Measurements from ENCODE around the gene LCOR. TPM values are rescaled to one million over a fixed set of nuclear protein-coding genes. Genes with fewer than 3 reads are reported as not detected.
"Not testable (repeated sequence)": the region's sequence is repeated elsewhere in the genome, so short reads cannot be mapped to it uniquely, and the experiment has no call there.

LCOR gene
- polyA plus RNA-seq, 3 donors: 23.7 to 35.5 (median 33.8) TPM

DNA sequence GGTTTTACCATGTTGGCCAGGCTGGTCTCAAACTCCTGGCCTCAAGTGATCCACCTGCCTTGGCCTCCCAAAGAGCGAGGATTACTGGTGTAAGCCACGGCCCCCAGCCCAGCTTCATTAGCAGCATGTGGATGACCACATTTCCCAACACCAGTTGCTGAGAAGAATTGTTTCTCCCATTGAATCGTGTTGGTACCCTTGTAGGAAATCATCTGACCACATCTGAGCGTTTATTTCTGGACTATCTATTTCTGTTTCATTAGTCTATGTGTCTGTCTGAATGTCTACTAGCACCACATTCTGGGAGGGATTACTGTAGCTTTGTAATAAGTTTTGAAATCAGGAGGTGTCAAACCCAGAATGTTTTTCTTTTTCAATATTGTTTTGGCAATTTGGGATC lies 89.6 kb downstream of the LCOR start:
- no peak for DNase-seq

DNA sequence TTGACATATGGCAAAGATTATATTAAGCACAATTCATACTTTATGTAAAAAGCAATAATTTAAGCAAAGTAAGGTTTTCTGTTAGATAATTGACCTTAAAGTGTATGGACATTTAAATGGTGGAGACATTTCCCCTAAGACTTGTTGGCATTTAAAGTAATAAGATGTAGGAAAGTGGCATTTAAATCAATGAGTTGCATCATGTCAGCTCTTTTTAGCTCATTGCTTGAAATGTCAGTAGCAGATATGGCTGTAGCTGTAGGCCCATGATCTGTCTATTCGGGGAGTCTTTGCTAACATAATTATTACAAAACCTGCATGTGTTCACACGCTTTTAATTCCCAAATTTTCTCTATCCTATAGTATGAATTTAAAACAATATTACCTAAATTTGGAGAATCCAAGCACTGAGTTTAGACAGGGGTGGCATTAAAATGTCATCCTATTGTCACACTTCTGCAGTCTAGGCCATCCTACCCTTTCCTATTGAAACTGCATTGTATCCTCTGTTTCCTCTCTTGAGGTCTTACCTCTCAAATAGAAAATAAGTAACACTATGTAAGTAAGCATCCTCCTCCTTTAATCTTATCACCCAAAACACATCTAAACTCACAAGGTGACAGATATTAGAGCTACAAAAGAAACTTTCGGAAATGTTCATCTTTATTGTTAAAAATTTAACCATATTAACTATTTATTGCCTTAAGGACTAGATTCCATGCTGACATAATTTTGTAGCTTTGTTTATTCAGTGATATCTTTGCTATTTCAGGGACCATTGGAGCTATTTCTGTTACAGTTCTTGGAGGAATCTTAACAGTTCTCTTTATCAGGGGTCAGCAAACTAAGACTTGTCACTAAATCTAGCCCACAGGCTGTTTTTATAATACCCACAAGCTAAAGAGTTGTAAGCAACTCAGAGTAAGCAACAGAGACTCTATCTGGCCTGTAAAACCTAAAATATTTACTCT lies 91.2 kb downstream of the LCOR start:
- no peak for DNase-seq

DNA sequence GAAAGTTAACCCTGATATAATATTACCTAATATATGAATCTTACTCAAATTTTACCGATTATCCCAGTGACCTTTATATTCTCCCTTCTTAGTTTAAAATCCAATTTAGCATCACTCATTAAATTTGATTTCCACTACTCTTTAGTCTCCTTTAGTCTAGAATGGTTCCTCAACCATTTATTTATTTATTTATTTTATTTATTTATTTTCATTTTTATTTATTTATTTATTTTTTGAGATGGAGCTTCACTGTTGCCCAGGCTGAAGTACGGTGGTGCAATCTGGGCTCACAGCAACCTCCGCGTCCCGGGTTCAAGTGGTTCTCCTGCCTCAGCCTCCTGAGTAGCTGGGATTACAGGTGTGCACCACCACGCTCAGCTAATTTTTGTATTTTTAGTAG lies 92.8 kb downstream of the LCOR start:
- no peak for DNase-seq

DNA sequence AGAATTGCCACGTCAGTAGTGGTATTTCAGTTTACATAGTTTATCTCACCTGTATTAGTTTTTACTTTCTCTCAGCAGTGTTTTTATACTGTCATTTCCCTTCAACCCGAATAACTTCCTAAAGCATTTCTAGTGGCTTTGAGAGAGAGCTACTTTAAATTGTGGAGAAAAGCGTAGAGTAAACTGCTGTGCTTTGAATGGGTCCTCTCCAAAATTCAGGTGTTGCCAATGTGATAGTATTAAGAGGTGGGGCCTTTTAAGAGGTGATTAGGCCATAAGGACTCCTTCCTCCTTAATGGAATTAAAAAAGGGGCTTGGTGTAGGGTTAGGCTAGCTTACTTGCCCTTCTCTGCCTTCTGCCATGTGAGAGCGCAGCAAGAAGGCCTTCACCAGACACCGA lies 98.4 kb downstream of the LCOR start:
- DNase-seq: no peak

DNA sequence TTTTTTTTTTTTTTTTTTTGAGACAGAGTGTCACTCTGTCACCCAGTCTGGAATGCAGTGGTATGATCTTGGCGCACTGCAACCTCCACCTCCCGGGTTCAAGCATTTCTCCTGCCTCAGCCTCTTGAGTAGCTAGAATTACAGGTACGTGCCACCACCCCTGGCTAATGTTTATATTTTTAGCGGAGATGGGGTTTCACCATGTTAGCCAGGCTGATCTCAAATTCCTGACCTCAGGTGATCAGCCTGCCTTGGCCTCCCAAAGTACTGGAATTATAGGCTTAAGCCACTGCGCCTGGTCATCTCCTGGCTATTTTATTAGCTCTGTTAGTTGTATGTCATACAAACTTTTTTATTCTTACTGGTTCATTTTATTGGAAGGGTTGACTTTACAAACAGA lies 103.0 kb downstream of the LCOR start:
- no peak for DNase-seq

DNA sequence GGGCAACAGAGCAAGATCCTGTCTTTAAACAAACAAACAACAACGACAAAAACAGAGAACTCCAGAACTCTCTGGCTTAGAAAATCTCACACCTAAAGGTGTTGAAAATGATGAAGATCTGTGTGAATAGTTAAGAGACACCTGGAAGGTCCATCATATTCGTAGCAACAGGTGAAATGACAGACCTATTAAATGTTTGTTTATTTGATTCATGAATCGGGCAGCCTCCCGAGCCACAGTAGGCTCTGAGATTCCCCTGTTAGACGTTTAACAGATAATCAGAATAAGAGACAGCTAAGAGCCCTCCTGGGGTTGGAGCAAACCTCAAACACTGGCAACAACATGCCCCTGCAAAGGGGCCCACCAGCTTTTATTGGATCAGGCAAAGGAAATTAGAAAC lies 103.7 kb downstream of the LCOR start:
- no peak for DNase-seq

DNA sequence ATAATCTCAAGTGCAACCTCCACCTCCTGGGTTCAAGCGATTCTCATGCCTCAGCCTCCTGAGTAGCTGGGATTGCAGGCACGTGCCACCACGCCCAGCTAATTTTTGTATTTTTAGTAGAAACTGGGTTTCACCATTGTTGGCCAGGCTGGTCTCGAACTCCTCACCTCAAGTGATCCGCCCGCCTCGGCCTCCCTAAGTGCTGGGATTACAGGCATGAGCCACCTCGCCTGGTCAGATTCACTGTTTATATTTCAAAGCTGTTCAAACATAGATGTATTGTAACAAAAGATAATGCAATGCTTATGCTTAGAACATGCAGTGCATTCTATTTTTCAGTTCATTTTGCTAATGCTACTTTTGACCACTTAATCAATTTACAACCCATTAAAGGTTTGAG lies 111.1 kb downstream of the LCOR start:
- not testable (repeated sequence) for DNase-seq

DNA sequence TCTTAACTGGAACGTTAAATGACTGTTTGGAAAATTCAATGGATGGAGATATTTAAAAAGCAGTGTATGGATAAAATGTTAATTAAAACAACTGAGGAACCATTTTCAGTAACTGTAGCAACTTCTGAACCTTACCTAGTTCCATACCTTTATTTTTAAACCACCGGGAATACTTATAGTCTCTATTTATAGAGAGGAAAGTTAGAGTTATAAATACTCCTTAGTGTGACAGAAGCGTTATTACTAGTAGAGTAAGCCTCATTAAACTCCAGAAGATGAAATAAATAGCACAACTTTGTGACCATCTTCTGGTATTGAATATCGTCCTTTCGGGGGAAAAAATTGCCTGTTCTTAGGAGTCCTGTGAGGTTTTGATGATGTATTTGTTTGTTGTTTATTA lies 114.9 kb downstream of the LCOR start:
- DNase-seq: no peak

DNA sequence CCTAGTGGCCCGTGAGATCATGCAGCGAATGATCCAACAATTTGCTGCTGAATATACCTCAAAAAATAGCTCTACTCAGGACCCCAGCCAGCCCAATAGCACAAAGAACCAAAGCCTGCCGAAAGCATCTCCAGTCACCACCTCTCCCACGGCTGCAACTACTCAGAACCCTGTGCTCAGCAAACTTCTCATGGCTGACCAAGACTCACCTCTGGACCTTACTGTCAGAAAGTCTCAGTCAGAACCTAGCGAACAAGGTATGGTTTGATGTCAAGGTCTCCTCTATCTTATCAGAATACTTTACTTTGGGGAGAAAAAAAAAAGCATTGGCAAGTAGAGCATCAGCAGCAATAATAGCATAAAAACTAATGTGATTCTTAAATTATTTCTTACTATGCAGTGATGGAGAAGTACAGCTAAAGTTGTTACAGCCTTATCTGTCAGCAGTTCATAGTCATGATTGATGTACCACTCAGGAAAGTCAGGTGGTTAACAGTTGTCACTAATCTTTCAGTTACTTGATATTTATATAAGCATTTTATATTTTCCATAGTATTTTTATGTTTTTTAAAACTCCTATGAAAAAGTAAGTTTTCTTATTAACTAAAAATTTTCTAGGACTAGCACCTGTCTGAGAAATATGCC lies 117.1 kb downstream of the LCOR start:
- no peak for DNase-seq

DNA sequence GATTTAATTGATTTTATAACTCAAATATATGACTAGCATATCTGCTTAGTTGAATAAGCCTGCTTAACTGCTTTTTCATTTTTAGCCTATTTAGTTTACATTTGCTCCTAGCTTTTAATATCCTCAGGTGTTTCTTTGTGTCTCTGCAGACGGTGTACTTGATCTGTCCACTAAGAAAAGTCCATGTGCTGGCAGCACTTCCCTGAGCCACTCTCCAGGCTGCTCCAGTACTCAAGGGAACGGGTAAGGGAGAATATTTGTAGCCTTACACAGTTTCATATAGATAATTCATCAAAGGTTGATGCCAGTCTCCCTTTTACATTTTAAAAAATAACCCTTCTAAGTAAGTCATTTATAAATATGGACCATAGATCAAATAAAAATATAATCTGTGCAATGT lies 119.9 kb downstream of the LCOR start:
- no peak for DNase-seq

DNA sequence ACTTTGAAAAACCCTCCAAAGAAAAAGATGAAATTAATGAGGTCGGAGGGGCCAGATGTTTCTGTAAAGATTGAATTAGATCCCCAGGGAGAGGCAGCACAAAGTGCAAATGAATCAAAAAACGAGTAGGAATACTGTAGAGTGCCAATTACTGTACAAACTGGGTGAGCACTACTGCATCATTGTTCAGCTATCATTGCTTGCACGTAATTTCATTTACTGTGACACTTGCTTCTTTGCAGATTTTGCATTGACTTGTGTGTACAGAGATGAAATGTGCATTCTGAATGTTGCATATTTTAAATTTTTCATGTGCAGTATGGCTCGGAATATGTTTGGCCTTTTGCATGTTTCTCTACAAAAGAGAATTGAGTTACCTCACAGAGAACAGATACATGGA lies 123.7 kb downstream of the LCOR start:
- no peak for DNase-seq

DNA sequence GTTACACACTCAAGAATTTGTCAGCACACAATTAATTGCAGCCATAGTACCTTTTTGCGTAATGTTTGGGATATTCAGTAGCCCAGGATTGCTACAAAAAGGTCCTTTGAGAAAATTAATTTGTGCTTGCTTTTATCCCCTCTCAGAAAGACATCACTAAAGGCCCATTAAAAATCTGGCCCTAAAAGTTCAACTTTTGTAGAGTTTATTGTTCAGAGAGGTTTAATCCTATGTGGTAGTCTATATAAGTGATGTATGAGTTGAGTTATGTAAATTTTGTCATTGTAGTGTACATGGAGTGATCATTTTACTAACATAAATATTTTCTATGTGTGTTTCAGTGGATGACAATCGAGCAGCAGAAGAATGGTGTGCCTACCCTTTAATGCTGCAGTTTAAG lies 126.0 kb downstream of the LCOR start:
- DNase-seq: no peak

DNA sequence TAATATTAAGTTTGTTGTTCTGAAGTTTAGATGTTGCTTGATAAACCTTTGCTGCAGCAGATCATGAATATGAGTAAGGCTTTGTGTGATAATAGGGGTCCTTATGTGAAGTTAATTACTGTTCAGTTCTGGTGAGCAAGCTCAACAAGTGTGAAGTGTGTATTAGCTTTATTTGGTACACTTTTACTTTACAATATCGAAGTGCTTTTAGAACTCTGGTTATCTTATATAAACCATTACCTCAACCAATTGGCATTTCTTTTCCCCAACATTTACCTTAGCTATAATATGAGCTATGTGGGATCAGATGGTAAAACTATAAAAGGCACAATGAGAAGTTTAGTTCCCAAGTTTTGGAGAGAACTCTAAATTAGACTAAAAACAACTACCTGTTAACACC lies 127.6 kb downstream of the LCOR start:
- DNase-seq: no peak

DNA sequence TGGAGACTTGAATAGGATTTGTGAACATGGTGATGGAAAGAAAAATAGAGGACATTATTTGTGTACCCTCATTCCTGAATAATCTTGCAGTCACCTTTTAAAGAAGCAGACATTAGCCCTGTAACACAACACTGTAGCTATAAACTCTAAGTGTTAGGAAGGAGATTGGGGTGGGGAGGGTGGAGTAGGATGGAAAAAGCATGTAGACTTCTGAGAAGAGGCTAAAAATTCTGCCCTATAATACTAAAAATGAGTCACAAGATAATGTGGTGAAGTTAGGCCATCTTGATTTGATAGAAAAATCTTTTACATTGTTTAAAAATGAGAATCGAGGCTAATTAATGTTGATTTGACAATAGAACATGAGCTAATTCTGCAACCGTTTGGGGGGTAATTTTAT lies 128.8 kb downstream of the LCOR start:
- no peak for DNase-seq

DNA sequence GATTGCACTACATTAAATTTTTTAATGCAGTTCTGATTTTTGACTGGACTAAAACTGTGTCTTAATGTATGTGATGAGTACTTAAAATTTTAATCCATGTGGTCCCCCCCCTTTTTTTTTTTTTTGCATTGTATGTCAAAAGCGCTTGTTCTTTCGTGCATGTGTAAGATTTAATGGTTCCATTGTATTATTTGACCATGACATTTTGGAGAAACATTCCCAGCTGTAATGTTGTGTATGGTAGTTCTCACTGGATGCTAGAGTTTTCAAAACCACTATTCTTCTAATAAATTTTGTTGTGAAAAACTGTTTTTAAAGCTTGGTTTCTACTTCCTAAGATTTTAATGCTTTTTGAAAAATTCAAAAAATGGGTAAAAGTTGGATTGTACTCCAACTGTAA lies 132.0 kb downstream of the LCOR start:
- no peak for DNase-seq

DNA sequence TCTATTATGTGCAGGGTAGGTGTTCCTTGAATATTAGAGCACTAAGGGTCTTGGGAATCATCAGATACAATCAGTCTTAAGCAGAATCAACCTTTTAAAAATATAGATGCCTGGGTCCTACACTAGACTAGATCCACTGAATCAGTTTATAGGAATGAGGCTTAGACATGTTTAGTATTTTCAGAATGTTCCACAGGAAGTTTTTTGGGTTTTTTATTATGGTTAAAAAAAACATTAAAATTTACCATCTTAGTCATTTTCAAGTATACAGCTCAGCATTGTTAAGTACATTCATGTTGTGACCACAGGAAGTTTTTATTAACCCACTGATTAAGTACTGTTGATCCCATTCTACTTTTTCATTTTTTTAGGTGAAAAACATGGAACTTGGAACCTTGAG lies 135.7 kb downstream of the LCOR start:
- DNase-seq: no peak

DNA sequence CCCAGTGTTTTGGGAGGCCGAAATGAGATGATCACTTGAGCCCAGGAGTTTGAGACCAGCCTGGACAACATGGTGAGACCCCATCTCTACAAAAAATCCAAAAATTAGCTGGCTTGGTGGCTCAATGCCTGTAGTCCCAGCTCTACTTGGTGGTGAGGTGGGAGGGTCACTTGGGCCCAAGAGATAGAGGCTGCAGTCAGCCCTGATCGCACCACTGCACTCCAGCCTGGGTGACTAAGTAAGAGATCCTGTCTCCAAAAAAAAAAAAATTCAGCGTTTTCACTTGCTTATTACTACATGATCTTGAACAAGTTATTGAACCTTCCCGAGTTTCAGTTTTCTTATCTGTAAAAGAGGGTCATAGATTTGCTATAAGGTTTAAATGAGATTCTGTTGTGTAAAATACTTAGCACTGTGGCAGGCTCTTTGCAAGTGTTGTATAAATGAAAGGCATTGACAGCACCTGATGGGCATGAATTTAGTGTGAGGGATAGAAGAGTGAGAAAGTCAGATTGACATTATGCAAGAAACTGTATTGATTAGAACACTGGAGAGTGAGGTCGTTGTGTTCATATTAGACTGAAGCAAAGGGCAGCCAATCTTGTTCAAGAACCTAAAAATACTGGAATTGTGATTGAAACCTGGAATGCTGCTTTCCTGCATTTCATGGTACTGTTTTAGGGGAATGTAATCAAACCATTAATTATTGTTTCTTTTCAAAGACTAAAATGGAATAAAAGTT lies 136.8 kb downstream of the LCOR start:
- no peak for DNase-seq

DNA sequence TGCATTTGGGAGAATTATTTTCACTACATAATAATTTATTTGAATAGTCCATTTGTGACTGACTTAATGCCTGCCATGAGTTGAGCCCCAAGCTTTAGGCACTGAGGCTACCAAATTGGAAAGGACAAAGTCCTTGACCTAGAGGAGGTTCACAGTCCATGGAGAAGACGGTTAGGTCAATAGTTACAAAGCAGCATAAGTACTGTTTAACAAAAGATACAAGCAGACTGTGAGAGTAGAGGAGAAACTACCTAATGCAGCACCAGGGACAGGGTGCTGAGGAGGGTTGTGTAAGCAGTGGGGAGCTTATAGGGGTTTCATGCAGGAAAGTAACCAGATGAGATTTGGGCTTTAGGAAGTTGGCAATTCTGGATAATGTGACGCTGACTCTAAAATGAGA lies 139.2 kb downstream of the LCOR start:
- DNase-seq: no peak

DNA sequence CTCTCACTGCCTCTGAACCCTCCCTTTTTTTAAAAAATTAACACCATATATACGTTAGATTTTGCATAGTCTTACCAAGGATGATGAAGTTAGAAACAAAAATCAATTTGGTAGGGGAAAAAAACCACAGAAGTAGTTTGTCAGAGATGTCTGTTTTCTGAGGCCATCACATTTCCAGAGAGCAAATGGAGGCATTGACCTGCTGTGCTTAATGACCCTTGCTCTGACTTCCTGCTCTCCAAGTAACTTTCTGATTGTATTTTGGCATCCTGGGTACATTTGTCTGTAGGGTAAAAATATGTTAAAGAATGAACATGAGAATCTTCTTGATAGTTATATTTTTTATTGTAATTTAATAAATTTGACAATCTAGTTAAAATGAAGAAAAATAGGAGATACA lies 140.2 kb downstream of the LCOR start:
- DNase-seq: peak; percentile 26

DNA sequence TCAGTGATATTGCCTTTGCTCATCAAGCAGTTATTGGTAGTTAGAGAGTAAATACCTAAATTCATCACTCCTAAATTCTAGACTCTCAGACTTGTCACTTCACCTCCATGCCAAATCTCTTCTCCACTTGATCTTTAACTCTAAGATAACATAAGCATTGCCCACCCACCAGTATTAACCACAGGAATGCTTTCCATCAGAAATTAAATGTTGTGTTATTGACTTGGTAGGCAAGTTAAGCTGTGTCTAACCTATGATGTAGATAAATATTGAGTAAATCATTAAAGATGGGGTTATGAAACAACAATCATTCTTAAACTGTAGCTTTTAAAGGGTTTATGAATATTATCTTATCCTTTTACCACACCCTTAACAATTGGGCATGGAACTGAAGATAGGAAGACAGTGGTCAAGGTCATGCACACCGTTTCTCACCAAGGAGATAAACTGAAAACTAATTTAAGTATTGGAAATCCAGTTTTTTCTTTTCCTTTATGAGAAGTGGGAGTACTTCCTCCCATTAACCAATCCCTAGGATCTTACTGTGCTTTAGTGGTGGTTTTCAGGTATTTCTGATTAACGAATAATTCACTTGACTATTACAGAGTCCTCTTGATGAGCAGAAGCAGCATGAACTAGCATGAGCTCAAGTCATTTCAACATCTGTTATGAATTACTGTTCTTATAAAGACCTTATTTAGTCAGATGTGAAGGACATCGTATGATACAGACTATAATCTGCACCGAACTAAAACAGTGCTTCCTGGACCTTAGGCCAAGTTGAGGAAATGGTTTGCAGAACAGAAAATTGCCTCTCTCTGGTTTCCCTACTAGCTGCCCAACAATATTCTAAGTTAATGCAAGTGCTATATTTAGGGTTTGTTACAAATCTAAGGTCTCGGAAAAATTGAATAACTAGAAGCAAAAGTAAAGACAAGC lies 142.0 kb downstream of the LCOR start:
- no peak for DNase-seq

DNA sequence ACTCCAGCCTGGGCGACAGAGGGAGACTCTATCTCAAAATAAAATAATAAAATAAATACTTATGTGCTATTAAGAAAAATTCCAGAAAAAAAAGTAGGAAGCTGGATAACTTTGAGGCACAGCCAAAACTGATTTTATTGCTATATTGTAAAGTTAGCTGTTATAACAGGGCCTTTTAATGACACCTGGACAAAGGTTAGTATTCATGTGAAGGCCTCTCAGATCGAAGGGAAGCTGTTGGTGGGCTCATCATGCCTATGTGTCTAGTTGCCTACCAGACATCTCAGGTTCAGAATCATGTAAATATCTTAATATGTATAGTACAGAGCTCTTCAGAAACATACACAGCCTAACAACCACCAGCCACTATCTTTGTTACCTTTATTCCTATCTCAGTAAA lies 143.0 kb downstream of the LCOR start:
- no peak for DNase-seq
